T47D (cell line): ENCODE data around the gene ARFGEF3.

Experiments used
- DNase-seq, 2 experiments: peaks; one replicate each; pipeline versions ENCODE4 v3.0.0 to v3.0.0-alpha.2; 2011 to 2012; ENCODE audit warnings: low read depth in 1 of 2, low spot score in 1 of 2
- JUND ChIP-seq: IDR thresholded peaks from 2 replicates; pipeline ENCODE4 v1.6.1; 2012; ENCODE audit warnings: low read depth
- in situ Hi-C: cut with HindIII; loops from 2 replicates; pipeline ENCODE4 v1.10.0; 2016; ENCODE audit warnings: low sequenced_read_pairs, low pct_unique_long_range_greater_than_20kb

Gene ARFGEF3

DNA sequence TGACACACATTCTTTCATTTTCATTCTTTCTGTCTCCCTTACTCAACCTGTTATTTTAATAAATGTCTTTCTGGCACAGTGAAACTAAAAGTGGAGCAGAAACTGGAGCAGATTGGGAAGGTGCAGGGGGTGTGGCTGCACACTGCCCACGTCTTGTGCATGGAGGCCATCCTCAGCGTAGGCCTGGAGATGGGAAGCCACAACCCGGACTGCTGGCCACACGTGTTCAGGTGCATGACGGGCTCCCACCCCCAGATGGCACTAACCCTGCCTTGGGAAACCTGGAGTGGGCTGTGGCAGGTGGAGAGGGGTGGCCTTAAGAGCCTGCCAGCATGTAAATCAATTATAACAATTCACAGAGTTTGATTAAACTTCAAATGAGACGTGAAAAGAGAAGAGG is 128.0 kb downstream of the ARFGEF3 start:
- no peak for TF ChIP-seq JUND
- peak; percentile 23 to 24 for DNase-seq
- in situ Hi-C loops, result no loop called here

DNA sequence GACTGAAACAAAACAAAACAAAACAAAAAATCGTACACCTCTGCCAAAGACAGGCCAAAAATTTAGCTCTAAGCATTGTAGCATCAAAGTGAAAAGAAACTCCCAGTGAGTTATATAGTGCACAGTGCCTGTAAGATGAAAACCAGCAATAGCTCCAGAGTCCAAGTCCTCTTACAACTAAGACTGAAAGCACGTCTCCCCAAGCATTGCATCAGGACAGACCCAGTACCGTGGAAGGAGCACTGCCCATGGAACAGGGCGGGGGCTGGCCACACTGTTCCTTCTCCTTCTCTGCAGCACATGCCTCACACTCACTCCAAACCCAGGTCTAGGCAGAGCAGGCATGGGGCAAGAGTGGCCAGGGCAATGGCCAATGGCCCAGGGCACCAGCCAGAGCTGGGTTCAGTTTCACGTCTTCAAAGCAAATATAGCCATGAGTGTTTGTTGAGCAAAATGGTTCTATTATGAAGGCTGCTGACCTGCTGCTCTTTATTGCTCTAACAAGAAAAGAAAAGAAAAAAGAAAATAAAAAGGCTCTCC is 128.8 kb downstream of the ARFGEF3 start:
- no peak for DNase-seq
- in situ Hi-C loops, result no loop called here
- no peak for TF ChIP-seq JUND

GRCh38 chr6:138291036-138291848 is 129.5 kb downstream of the ARFGEF3 start:
- DNase-seq, result no peak
- no peak for TF ChIP-seq JUND
- in situ Hi-C loops, result no loop called here

GRCh38 chr6:138291849-138292181 is 130.1 kb downstream of the ARFGEF3 start:
- in situ Hi-C loops, result no loop called here
- TF ChIP-seq JUND, result no peak
- no peak for DNase-seq

GRCh38 chr6:138292482-138292881 is 130.7 kb downstream of the ARFGEF3 start:
- no peak for DNase-seq
- in situ Hi-C loops, result no loop called here
- TF ChIP-seq JUND, result no peak

DNA sequence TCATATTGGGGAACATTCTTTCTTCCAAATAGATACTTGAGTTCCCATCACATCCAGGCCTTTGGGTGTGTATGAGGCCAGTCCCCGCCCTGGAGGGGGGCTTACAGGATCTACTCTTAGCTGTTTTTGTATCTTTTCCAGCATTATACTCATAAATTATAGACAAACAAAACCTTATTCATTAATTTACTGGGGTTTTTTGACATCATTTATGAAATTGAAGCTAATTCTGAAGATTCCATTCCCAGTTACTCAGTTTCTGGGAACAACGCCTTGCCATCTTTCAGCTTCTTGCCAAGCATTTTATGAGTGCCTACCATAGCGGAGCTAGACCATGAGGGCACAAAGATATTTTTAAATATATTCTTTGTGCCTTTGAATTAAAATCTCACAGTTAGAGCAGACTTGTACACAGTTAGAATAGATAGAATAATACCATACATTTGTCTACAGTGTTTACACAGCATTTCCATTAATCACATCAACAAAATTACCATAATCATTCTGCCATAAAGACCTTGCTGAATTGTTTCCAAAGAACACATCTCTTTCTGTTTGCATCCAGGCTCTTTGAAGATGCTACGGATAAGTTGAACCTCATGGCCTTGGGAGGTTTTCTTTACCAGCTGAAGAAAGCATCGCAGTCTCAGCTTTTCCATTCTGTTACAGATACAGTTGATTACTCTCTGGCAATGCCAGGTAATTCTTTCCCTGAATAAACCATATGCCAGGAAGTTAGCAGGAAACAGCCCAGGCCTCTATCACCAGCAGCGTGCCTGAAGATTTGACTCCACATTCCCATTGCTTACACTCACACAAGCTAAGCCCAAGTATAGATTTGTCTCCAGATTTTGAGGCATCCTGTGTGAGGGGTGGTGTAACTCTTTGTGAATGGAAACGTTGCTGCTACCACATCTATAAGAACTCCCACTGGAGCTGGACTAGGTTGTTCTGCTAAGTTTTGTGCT is 132.0 kb downstream of the ARFGEF3 start:
- in situ Hi-C loops, result no loop called here
- no peak for DNase-seq
- TF ChIP-seq JUND, result no peak

- TF ChIP-seq JUND, result no peak
- in situ Hi-C loops, result no loop called here
- DNase-seq, result no peak
These were observed 134.6 kb downstream of the ARFGEF3 start for GRCh38 chr6:138296381-138296780.

GRCh38 chr6:138296786-138297185 is 135.0 kb downstream of the ARFGEF3 start:
- in situ Hi-C loops, result no loop called here
- TF ChIP-seq JUND, result no peak
- DNase-seq, result no peak

DNA sequence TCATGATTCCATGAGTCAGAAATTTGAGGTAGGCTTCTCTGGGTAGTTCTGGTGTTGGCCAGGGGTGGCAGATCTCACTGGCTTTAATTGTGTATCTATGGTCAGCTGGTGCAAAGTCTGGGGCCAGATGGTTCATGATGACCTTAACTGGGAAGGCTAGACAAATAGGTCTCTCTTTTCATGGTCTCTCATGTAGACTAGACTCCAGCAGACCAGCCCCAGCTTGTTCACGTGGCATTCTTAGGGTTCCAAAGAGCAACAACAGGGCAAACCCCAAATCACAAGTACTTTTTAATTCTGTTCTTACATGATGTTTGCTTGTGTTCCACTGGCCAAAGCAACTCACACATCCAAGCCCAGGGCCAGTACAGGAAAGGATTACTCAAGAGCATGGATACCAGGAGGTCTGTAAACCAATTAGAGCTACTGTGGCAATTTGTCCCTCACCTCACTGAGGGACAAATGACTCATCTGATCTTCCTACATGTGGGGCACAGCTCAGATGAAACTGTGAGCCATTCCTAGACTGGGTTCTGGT is 136.1 kb downstream of the ARFGEF3 start:
- DNase-seq, result no peak
- TF ChIP-seq JUND, result no peak
- in situ Hi-C loops, result no loop called here

GRCh38 chr6:138300469-138300868 is 138.7 kb downstream of the ARFGEF3 start:
- TF ChIP-seq JUND, result no peak
- no peak for DNase-seq
- in situ Hi-C loops, result no loop called here

GRCh38 chr6:138302554-138302953 is 140.8 kb downstream of the ARFGEF3 start:
- in situ Hi-C loops, result no loop called here
- no peak for TF ChIP-seq JUND
- DNase-seq, result no peak

DNA sequence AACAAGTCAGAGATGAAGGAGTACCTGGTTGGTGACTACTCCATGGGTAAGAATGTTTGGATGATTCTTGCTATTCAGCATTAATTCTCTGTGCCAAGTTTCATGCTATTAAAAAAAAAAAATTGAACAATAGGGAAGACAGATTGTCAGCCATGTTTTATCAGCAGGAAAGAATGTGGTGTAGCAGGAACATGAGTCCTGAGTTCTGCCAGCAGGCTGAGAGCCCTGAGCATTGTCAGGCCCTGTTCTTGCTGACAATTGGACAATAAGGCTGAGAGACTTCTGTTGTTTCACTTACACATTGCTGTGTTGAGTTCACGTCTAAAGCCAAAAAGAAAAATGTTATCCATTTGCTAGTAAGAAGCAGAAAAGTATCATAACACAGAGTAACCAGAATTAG is 145.6 kb downstream of the ARFGEF3 start:
- in situ Hi-C loops, result no loop called here
- peak in 1 of 2 experiments; percentile 3 for DNase-seq
- no peak for TF ChIP-seq JUND
